Esophagus muscularis mucosa (tissue), 4 donors: ENCODE measurements around the gene MTIF3. TPM values are rescaled to one million over a fixed set of nuclear protein-coding genes. Genes with fewer than 3 reads are reported as not detected.

Experiments used
- DNase-seq: peaks from one replicate; pipeline ENCODE4 v3.0.0-alpha.2; 2017; ENCODE audit errors: extremely low spot score
- H3K27ac ChIP-seq, 4 donors: fragments of 200-600 bp; sonication (generic); replicated peaks in 1 of 4; 1 replicate in 3 of 4; 2 replicates in 1 of 4; pipeline ENCODE4 v1.5.1; 2016 to 2019; ENCODE audit warnings: mild to moderate bottlenecking in 1 of 4
- H3K27me3 ChIP-seq, 4 donors: fragments of 200-600 bp; sonication (generic); one replicate each; pipeline versions ENCODE4 v1.5.1 to v1.6.0; 2016 to 2019
- H3K36me3 ChIP-seq, 4 donors: fragments of 200-600 bp; sonication (generic); one replicate each; pipeline ENCODE4 v1.5.1; 2016 to 2019
- H3K4me1 ChIP-seq, 4 donors: fragments of 200-600 bp; sonication (generic); one replicate each; pipeline ENCODE4 v1.5.1; 2016 to 2019
- H3K4me3 ChIP-seq, 4 donors: fragments of 200-600 bp; sonication (generic); 1 replicate in 2 of 4; 2 replicates in 2 of 4; pipeline ENCODE4 v1.5.1; 2016 to 2019; ENCODE audit warnings: mild to moderate bottlenecking in 4 of 4, moderate library complexity in 1 of 4
- H3K9me3 ChIP-seq, 4 donors: fragments of 200-600 bp; sonication (generic); 1 replicate in 3 of 4; 2 replicates in 1 of 4; pipeline ENCODE4 v1.5.1; 2016 to 2019
- CTCF ChIP-seq, 3 experiments: fragments of 200-600 bp in 2 of 3; fragments of 450-650 bp in 1 of 3; sonication (generic) in 2 of 3; IDR thresholded peaks; one replicate each; pipeline ENCODE4 v1.5.1; 2017 to 2019; ENCODE audit warnings: antibody characterized with exemption in 3 of 3, mild to moderate bottlenecking in 2 of 3, moderate library complexity in 1 of 3
- EP300 ChIP-seq: sonication (generic); formaldehyde crosslinking; IDR thresholded peaks from one replicate; pipeline ENCODE4 v1.6.1; 2017; ENCODE audit warnings: antibody characterized with exemption
- POLR2A ChIP-seq: fragments of 450-650 bp; IDR thresholded peaks from one replicate; pipeline ENCODE4 v1.6.1; 2017; ENCODE audit warnings: antibody characterized with exemption, moderate library complexity, mild to moderate bottlenecking, low read depth
- POLR2AphosphoS5 ChIP-seq, 2 donors: sonication (generic); formaldehyde crosslinking; IDR thresholded peaks; one replicate each; pipeline ENCODE4 v1.6.1; 2017; ENCODE audit warnings: antibody characterized with exemption in 2 of 2
- WGBS: methylation state at CpG from one replicate; pipeline ENCODE4 v1.1.5; 2018; 5-methylcytosine and 5-hydroxymethylcytosine counted together
- intact Hi-C: fragments of 100-400 bp; cut with DNase I; formaldehyde crosslinking; loops from one replicate; pipeline ENCODE4 v1.15.1; 2023
- total RNA-seq, 4 donors: library from RNA; depleted of rRNA; stranded (reverse); fragments of >200 nt; gene quantifications; one replicate each; pipeline versions ENCODE4 v1.1.0 to v1.2.1, GENCODE V29; 2016

MTIF3 gene
- total RNA-seq, 4 donors from 2014 or later, result 45.1 to 86.6 (median 67.5) TPM

DNA sequence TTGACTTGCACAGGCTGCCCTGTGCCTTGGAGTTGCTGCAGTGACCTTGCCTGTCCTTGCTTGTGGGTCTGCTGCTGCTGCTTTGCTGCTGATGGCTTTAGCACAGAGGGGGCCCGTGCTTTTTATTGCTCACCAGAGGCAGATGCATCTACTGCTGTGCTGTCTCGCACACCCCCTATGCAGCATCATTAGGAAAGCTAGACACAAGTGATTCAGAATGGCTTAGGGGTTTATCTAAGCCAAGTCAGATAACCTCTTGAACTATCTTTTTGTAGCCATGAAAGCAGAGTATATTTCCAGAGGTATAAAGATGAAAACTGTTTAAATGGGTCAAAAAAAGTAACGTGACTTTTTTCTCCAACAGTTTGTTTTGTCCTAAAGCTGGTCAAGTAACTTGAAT is 18.2 kb downstream of the MTIF3 start:
- no peak for DNase-seq
- Histone ChIP-seq H3K27ac (no peak overlapping the region), H3K4me1 (peaks cover 6 to 14% (median 11%) of the 10 kb centered on the region in 4 donors), H3K27me3 (no peaks in the 10 kb centered on the region), H3K4me3 (no peak overlapping the region), H3K9me3 (no peaks in the 10 kb centered on the region), H3K36me3 (peaks cover 59 to 99% (median 88%) of the 10 kb centered on the region in 4 donors)
- TF ChIP-seq POLR2AphosphoS5 (IDR thresholded peaks at IDR 0.05) (no peak), POLR2A (no peak), EP300 (no peak), CTCF (IDR thresholded peaks at IDR 0.05) (no peak)
- 94% methylated on average over 2 of the region's 3 CpGs for WGBS
- intact Hi-C loops, result no loop called here

DNA sequence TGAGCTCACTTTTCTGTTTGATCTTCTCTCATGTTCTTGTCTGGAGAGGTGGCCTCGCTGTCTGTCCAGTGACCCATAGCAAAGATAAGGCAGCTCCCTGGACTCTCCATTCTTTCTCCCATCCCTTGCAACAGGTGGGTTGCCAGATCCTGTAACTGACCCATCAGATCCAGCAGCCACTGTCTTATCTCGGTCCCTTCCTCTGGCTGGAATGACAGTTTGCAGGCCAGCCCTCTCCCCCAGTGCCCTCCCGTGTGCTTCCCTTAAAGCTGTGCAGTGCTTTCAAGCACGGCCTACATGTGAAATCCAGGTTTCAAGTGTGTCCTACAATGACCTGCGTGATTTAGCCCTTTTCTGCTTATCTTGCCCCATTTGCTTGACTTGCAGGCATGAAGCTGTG is 22.2 kb downstream of the MTIF3 start:
- Histone ChIP-seq H3K9me3 (no peaks in the 10 kb centered on the region), H3K36me3 (peaks cover 32 to 61% (median 54%) of the 10 kb centered on the region in 4 donors), H3K27ac (peak overlapping the region in 1 of 4 donors; percentile 94), H3K27me3 (no peaks in the 10 kb centered on the region), H3K4me3 (no peak overlapping the region), H3K4me1 (peaks cover 30 to 47% (median 42%) of the 10 kb centered on the region in 4 donors)
- TF ChIP-seq EP300, result no peak
- TF ChIP-seq POLR2A, result no peak
- TF ChIP-seq CTCF (IDR thresholded peaks at IDR 0.05), result no peak
- TF ChIP-seq POLR2AphosphoS5 (IDR thresholded peaks at IDR 0.05), result no peak
- DNase-seq, result no peak
- 91% methylated on average over 5 of the region's 5 CpGs for WGBS
- intact Hi-C loops, result loop anchor here (10.0 kb wide), 1 partner anchor 197 kb away; the partner anchor contains the start of genes LNX2 and POLR1D

DNA sequence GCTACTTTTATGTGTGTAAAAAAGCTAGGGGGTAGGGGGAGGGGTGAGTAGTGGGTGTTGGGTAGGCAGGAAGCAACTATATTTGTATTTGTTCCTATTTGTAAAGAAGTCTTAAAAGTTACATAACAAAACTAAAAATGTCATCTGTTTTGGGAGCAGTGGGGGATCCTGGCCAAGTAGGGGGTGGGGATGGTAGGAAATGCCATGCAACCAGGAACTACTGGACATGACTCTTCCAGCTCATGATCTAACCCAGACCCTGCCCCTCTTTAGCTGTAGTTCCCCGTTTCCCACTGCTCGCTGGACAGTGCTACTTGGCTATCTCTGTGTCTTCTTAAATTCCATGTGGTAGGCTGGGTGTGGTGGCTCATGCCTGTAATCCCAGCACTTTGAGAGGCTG is 22.7 kb downstream of the MTIF3 start:
- no peak overlapping the region for H3K4me3 ChIP-seq
- peaks cover 28 to 56% (median 49%) of the 10 kb centered on the region in 4 donors for H3K36me3 ChIP-seq
- peaks cover 30 to 47% (median 42%) of the 10 kb centered on the region in 4 donors for H3K4me1 ChIP-seq
- DNase-seq, result no peak
- H3K9me3 ChIP-seq, result no peaks in the 10 kb centered on the region
- TF ChIP-seq CTCF (IDR thresholded peaks at IDR 0.05) (no peak), POLR2A (no peak), EP300 (no peak), POLR2AphosphoS5 (IDR thresholded peaks at IDR 0.05) (no peak)
- WGBS, result 73% methylated on average over 2 of the region's 2 CpGs
- intact Hi-C loops, result loop anchor here (10.0 kb wide), 1 partner anchor 197 kb away; the partner anchor contains the start of genes LNX2 and POLR1D
- peak overlapping the region in 3 of 4 donors; percentile 85 to 94 (median 90) for H3K27ac ChIP-seq
- H3K27me3 ChIP-seq, result no peaks in the 10 kb centered on the region

DNA sequence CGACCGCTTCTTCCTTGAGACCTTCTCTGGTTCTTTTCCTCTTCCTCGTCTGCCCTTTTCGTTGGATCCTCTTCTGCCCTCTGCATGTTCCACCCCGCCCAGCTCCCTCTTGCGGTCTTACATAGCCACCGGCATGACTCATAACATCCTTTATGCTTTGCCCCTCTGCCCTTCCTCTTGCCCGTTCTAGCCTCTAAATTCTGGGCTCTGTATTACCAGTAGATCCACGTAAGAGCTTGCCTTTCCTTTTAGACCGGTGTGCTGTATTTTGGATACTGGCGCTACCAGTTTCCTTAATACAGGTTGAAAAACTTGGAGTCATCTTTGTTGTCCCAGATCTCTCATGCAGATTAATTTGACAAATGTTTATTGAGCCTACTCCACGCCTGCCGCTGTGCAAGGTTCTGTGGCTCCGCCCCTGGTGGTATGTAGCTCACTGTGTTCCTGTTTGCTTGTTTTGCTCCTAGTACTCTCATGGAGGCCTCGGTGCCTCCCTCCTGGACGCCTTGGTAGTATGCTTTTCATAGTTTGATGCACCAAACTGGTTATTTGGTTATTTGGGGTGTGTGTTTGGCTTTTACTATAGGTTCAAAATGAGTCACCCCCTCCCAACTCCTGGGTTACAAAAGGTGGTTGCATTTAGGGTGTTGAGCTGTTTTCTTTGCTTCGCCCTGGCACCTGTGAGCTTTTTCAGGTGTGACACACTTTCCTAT is 24.3 kb downstream of the MTIF3 start:
- Histone ChIP-seq H3K4me3 (peak overlapping the region; percentile 71 to 96 (median 87)), H3K36me3 (peaks cover 13 to 41% (median 34%) of the 10 kb centered on the region in 4 donors), H3K27me3 (no peaks in the 10 kb centered on the region), H3K4me1 (peaks cover 30 to 47% (median 42%) of the 10 kb centered on the region in 4 donors), H3K9me3 (no peaks in the 10 kb centered on the region), H3K27ac (peak overlapping the region; percentile 85 to 94 (median 90))
- TF ChIP-seq CTCF (IDR thresholded peaks at IDR 0.05), result peak in 2 of 3 experiments; percentile 27 to 46
- no peak for TF ChIP-seq EP300
- TF ChIP-seq POLR2A, result no peak
- peak; percentile 44 to 52 for TF ChIP-seq POLR2AphosphoS5 (IDR thresholded peaks at IDR 0.05)
- 45% methylated on average over 17 of the region's 17 CpGs for WGBS
- peak; percentile 95 for DNase-seq
- intact Hi-C loops, result loop anchor here (10.0 kb wide), 1 partner anchor 199 kb away; the partner anchor contains the start of genes LNX2 and POLR1D
